GM06990 (cell line): ENCODE results near the gene CDK18.

Experiments used
- DNase-seq: peaks from one replicate; pipeline ENCODE4 v3.0.0-alpha.2; 2011; ENCODE audit not compliant: insufficient read length; ENCODE audit errors: extremely low read depth
- H3K27me3 ChIP-seq: replicated peaks from 2 replicates; pipeline ENCODE4 v1.6.0; 2011; ENCODE audit warnings: low read length; ENCODE audit not compliant: control insufficient read depth, insufficient read depth
- H3K36me3 ChIP-seq: 2 replicates; pipeline ENCODE4 v1.5.1; 2011; ENCODE audit warnings: low read length; ENCODE audit not compliant: control insufficient read depth, insufficient read depth
- H3K4me3 ChIP-seq: replicated peaks from 2 replicates; pipeline ENCODE4 v1.5.1; 2011; ENCODE audit warnings: low read depth, mild to moderate bottlenecking, control low read depth, low read length
- CTCF ChIP-seq: IDR thresholded peaks from 2 replicates; pipeline ENCODE4 v1.5.1; 2011; ENCODE audit warnings: low read length, control low read depth, mild to moderate bottlenecking, inconsistent platforms; ENCODE audit not compliant: insufficient read depth, poor library complexity, severe bottlenecking

CDK18 gene

GRCh38 chr1:205523261-205523890 is 18.9 kb downstream of the CDK18 start:
- Histone ChIP-seq H3K27me3 (peaks cover 3% of the 10 kb centered on the region), H3K4me3 (no peak overlapping the region), H3K36me3 (no peaks in the 10 kb centered on the region)
- TF ChIP-seq CTCF: no peak
- DNase-seq: no peak

GRCh38 chr1:205523891-205524793 is 19.7 kb downstream of the CDK18 start:
- Histone ChIP-seq H3K27me3 (peaks cover 3% of the 10 kb centered on the region), H3K36me3 (no peaks in the 10 kb centered on the region), H3K4me3 (no peak overlapping the region)
- TF ChIP-seq CTCF: peak; percentile 74
- no peak for DNase-seq

- H3K36me3 ChIP-seq: no peaks in the 10 kb centered on the region
- peaks cover 5% of the 10 kb centered on the region for H3K27me3 ChIP-seq
Measured at GRCh38 chr1:205524794-205525101, 20.3 kb downstream of the CDK18 start.

GRCh38 chr1:205525495-205526285 is 21.2 kb downstream of the CDK18 start:
- no peak overlapping the region for H3K4me3 ChIP-seq
- H3K36me3 ChIP-seq: no peaks in the 10 kb centered on the region
- no peak for DNase-seq
- H3K27me3 ChIP-seq: peaks cover 11% of the 10 kb centered on the region
- TF ChIP-seq CTCF: no peak

More at GRCh38 chr1:205524794-205525101, 20.3 kb downstream of the CDK18 start:
- H3K4me3 ChIP-seq: no peak overlapping the region
- no peak for DNase-seq
- TF ChIP-seq CTCF: no peak

GRCh38 chr1:205526431-205526830 is 22.0 kb downstream of the CDK18 start:
- no peak overlapping the region for H3K4me3 ChIP-seq
- H3K27me3 ChIP-seq: peaks cover 11% of the 10 kb centered on the region
- no peak for DNase-seq
- TF ChIP-seq CTCF: no peak
- H3K36me3 ChIP-seq: no peaks in the 10 kb centered on the region
